K562 (cell line): ENCODE results near the gene KLK15. TPM values are rescaled to one million over a fixed set of nuclear protein-coding genes. Genes with fewer than 3 reads are reported as not detected.

Experiments
- ATAC-seq: fragments of 200-7000 bp; cut with Tn5 transposase; 3 replicates; pipeline ENCODE4 v1.9.1; 2020; ENCODE audit warnings: moderate library complexity
- BruUV-seq: library from RNA; stranded (reverse); fragments of 400-500 nt; replicated peaks from 2 replicates; lab custom pipeline; 2021; lab: Mats Ljungman, UMichigan
- CTCF ChIA-PET: fragments of 300-600 bp; formaldehyde crosslinking; extraction: SDS; loops from one replicate; lab custom pipeline; 2021; ENCODE audit warnings: low intra/inter-chr PET ratio; lab: Yijun Ruan, JAX
- POLR2A ChIA-PET: fragments of 300-600, 350-650 bp; sonication (Branson Sonifier 250); formaldehyde crosslinking; extraction: SDS; loops from one replicate; lab custom pipeline; 2021; ENCODE audit warnings: antibody characterized with exemption, inconsistent platforms; lab: Yijun Ruan, JAX
- DNase-seq, 4 experiments: peaks; one replicate each; pipeline versions ENCODE4 v3.0.0 to v3.0.0-alpha.2; 2011 to 2018; ENCODE audit warnings: low spot score in 3 of 4, mixed read lengths in 3 of 4; ENCODE audit errors: extremely low read depth in 1 of 4
- FAIRE-seq: peaks from 2 replicates; lab custom pipeline; 2011; peaks lifted over from hg19 to GRCh38; lab: Jason Lieb, UNC
- H2AFZ ChIP-seq: 2 replicates; pipeline ENCODE4 v1.6.0; 2011; ENCODE audit warnings: low read depth, low read length, control low read depth, inconsistent platforms
- H3K27ac ChIP-seq: fragments of 200-600 bp; 3 replicates; pipeline ENCODE4 v1.8.0; 2011; ENCODE audit warnings: low read depth, mild to moderate bottlenecking, control low read depth, inconsistent platforms, low read length, moderate library complexity, mixed read lengths; ENCODE audit errors: extremely low read depth
- H3K27me3 ChIP-seq, 2 experiments: fragments of 300-600 bp in 1 of 2; 2 replicates in 1 of 2; 3 replicates in 1 of 2; pipeline versions ENCODE4 v1.6.0 to v1.8.0; 2011; ENCODE audit warnings: inconsistent platforms in 2 of 2, low read length in 2 of 2, mild to moderate bottlenecking in 1 of 2, mixed read lengths in 1 of 2, moderate library complexity in 1 of 2; ENCODE audit not compliant: control insufficient read depth in 2 of 2, insufficient read depth in 2 of 2
- H3K36me3 ChIP-seq: fragments of 300-600 bp; 3 replicates; pipeline ENCODE4 v1.8.0; 2011; ENCODE audit warnings: mild to moderate bottlenecking, low read length, inconsistent platforms; ENCODE audit not compliant: control insufficient read depth, insufficient read depth
- H3K4me1 ChIP-seq, 2 experiments: fragments of 200-600 bp in 1 of 2; replicated peaks in 1 of 2; 2 replicates in 1 of 2; 3 replicates in 1 of 2; pipeline versions ENCODE4 v1.5.1 to v1.8.0; 2011; ENCODE audit warnings: inconsistent platforms in 2 of 2, low read length in 2 of 2, mild to moderate bottlenecking in 1 of 2, mixed read lengths in 1 of 2, moderate library complexity in 1 of 2; ENCODE audit not compliant: control insufficient read depth in 2 of 2, insufficient read depth in 2 of 2
- H3K4me2 ChIP-seq: 2 replicates; pipeline ENCODE4 v1.6.1; 2011; ENCODE audit warnings: low read length, control low read depth, inconsistent platforms, mixed read lengths; ENCODE audit not compliant: insufficient read depth
- H3K4me3 ChIP-seq: fragments of 200-600 bp; sonication (generic), shearing (Covaris generic); 2 replicates; pipeline ENCODE4 v1.5.1; 2016; ENCODE audit warnings: control low read depth, inconsistent platforms
- H3K79me2 ChIP-seq: fragments of 200-600 bp; 3 replicates; pipeline ENCODE4 v1.8.0; 2011; ENCODE audit warnings: low read length, inconsistent platforms; ENCODE audit not compliant: control insufficient read depth, insufficient read depth
- H3K9ac ChIP-seq, 2 experiments: 2 replicates each; pipeline versions ENCODE4 v1.6.0 to v1.6.1; 2011; ENCODE audit warnings: low read depth in 2 of 2, low read length in 2 of 2, control low read depth in 1 of 2, inconsistent platforms in 1 of 2, mild to moderate bottlenecking in 1 of 2, mixed read lengths in 1 of 2; ENCODE audit not compliant: insufficient read depth in 1 of 2
- H3K9me1 ChIP-seq: one replicate; pipeline ENCODE4 v1.6.0; 2011; ENCODE audit warnings: inconsistent platforms, mild to moderate bottlenecking, low read length, moderate library complexity; ENCODE audit not compliant: control insufficient read depth, insufficient read depth
- H3K9me3 ChIP-seq: replicated peaks from 2 replicates; pipeline ENCODE4 v1.5.1; 2011; ENCODE audit warnings: low read depth, low read length, inconsistent platforms; ENCODE audit not compliant: control insufficient read depth, insufficient read depth
- H4K20me1 ChIP-seq: replicated peaks from 2 replicates; pipeline ENCODE4 v1.6.1; 2011; ENCODE audit warnings: low read length, inconsistent platforms, mixed read lengths; ENCODE audit not compliant: control insufficient read depth, insufficient read depth
- HDGF ChIP-seq: fragments of 450-650 bp; IDR thresholded peaks from 2 replicates; pipeline ENCODE4 v1.6.1; 2016
- IRF2 ChIP-seq: sonication (generic); formaldehyde crosslinking; IDR thresholded peaks from 2 replicates; pipeline ENCODE4 v1.8.1; 2022; ENCODE audit warnings: mild to moderate bottlenecking, missing genetic modification reagents
- KLF1 ChIP-seq: fragments of 450-650 bp; IDR thresholded peaks from 2 replicates; pipeline ENCODE4 v1.6.1; 2016; ENCODE audit warnings: missing genetic modification characterization, missing compliant biosample characterization
- POLR2B ChIP-seq: fragments of 450-650 bp; IDR thresholded peaks from 2 replicates; pipeline ENCODE4 v1.6.1; 2018; ENCODE audit warnings: low read depth; ENCODE audit not compliant: partially characterized antibody
- SMC3 ChIP-seq: conservative IDR thresholded peaks from 2 replicates; pipeline ENCODE4 v1.6.1; 2011; ENCODE audit warnings: low read depth, low read length, improper control_type of control experiment; ENCODE audit not compliant: insufficient read depth
- SNRNP70 ChIP-seq: fragments of 200-400 bp; formaldehyde crosslinking; optimal IDR thresholded peaks from 2 replicates; pipeline ENCODE3; 2017; ENCODE audit warnings: low read depth, low read length
- SPI1 ChIP-seq: IDR thresholded peaks from 2 replicates; pipeline ENCODE4 v1.6.1; 2011; ENCODE audit warnings: low read depth, low read length, control low read depth, borderline replicate concordance
- TAF7 ChIP-seq: fragments of 450-650 bp; IDR thresholded peaks from 2 replicates; pipeline ENCODE4 v1.6.1; 2016; ENCODE audit warnings: missing genetic modification characterization, missing compliant biosample characterization
- ZBTB7A ChIP-seq: IDR thresholded peaks from 2 replicates; pipeline ENCODE4 v1.6.1; 2011; ENCODE audit warnings: low read depth, mild to moderate bottlenecking, low read length, moderate library complexity, borderline replicate concordance; ENCODE audit not compliant: control insufficient read depth
- WGBS: fragments of 100-300 bp; shearing (Covaris generic); methylation state at CpG from one replicate; pipeline ENCODE4 v1.1.6; 2016; ENCODE audit warnings: low coverage, mixed read lengths; ENCODE audit not compliant: insufficient coverage; ENCODE audit errors: missing lambda C conversion rate; 5-methylcytosine and 5-hydroxymethylcytosine counted together
- in situ Hi-C: fragments of 300-500 bp; cut with MboI; formaldehyde crosslinking; loops from 4 replicates; pipeline ENCODE4 v1.15.0; 2018; ENCODE audit warnings: inconsistent platforms, mixed read lengths
- intact Hi-C: fragments of 100-400 bp; cut with micrococcal nuclease; formaldehyde crosslinking; loops from 2 replicates; pipeline ENCODE4 v1.14.2; 2022
- polyA plus RNA-seq, 8 experiments: library from polyadenylated mRNA; depleted of rRNA in 4 of 8; stranded (reverse) in 5 of 8; unstranded in 3 of 8; fragments of >200 nt; fragmentation: Nextera tagmentation in 2 of 8; fragmentation: Illumina TruSeq in 1 of 8; extraction: Ambion mirVana in 2 of 8; extraction: Trizol in 1 of 8; gene quantifications; 2 replicates each; pipeline versions ENCODE4 v1.2.1 to v1.2.3, GENCODE V29; 2011 to 2014; ENCODE audit warnings: inconsistent platforms in 1 of 8, missing spikeins in 1 of 8
- total RNA-seq, 7 experiments: library from RNA; depleted of rRNA in 6 of 7; stranded (reverse); fragments of >200 nt in 6 of 7; fragmentation: Illumina TruSeq in 2 of 7; extraction: Trizol in 2 of 7; gene quantifications; 2 replicates each; pipeline versions ENCODE4 v1.2.1 to v1.2.3, GENCODE V29; 2011 to 2021; ENCODE audit warnings: low replicate concordance in 1 of 7
- TF ChIP-seq, protein P1 (sequence below): IDR thresholded peaks from 3 replicates; pipeline ENCODE4 v1.6.1; 2011; ENCODE audit warnings: borderline replicate concordance, mild to moderate bottlenecking, moderate library complexity; ENCODE audit not compliant: insufficient read length; ENCODE audit errors: extremely low read depth
- TF ChIP-seq, protein P2 (sequence below): fragments of 200-800 bp; sonication (Bioruptor generic); IDR thresholded peaks from 2 replicates; pipeline ENCODE4 v1.6.1; 2017; ENCODE audit warnings: missing genetic modification characterization, missing compliant biosample characterization
- TF ChIP-seq, protein P3 (sequence below): sonication (generic); IDR thresholded peaks from 2 replicates; pipeline ENCODE4 v1.6.1; 2016
- TF ChIP-seq, protein P4 (sequence below): conservative IDR thresholded peaks from 2 replicates; pipeline ENCODE4 v1.6.1; 2011; ENCODE audit warnings: low read depth, mild to moderate bottlenecking, low read length; ENCODE audit not compliant: control insufficient read depth

The KLK15 gene
- total and polyA plus RNA-seq, 9 of the 15 experiments (the other 6 are each of a cell fraction or from before 2014, with no cell fraction given): not detected

DNA sequence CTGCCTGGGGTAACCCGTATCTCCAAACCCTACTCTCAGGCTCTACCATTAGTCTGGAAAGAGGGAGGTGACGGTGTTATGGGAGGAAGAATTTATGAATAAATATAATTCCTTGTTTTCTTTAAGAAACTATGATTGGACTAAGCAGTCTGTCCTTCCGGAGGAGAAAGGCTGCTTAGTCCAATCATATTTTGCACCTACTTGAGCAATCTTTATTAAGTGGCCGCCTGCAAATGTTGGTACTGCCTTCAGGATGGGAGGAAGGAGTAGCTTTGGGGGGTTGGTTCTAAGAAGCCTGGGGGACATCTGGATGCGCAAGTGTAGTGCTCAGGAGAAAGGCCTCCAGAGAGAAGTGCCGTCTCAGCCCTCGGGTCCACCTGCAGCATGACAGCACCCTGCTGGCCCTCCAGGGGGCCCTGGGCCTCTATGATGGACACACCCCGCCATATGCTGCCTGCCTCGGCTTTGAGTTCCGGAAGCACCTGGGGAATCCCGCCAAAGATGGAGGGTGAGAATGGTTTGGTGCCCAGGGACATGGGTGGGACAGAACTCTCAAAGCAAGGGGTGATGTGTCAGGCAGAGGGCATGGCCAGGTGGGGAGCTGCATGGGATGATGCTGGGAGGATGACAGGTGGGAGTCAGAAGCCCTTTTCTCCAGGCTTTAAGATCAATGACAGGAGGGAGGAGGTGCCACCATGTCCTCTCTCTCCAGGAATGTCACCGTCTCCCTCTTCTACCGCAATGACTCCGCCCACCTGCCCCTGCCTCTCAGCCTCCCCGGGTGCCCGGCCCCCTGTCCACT, 39.1 kb downstream of the KLK15 start:
- peaks cover 38% of the 10 kb centered on the region; the same call in 2 of the 3 replicates for H3K36me3 ChIP-seq
- DNase-seq: peak; percentile 77 to 84 (median 79)
- peak overlapping the region in 1 of 2 experiments; percentile 38; a peak in 1 of 4 replicates for H3K9ac ChIP-seq
- POLR2A ChIA-PET: interaction anchor here (0.6 to 3.7 kb wide), 17 partner anchors 10 to 234 kb away, joined by 3 to 58 read pairs (median 3); no protein-coding TSS in a partner anchor
- peak; percentile 69 for FAIRE-seq
- no peaks in the 10 kb centered on the region for H3K9me3 ChIP-seq
- CTCF ChIA-PET: interaction anchor here (0.8 to 1.8 kb wide), 3 partner anchors 77 to 127 kb away, joined by 3 to 4 read pairs (median 3); no protein-coding TSS in a partner anchor
- no peak overlapping the region for H3K4me3 ChIP-seq
- no peak overlapping the region for H3K27ac ChIP-seq
- H3K4me1 ChIP-seq: peaks cover 7 to 62% of the 10 kb centered on the region in 2 experiments; a peak in 4 of 5 replicates
- peak; percentile 69 for ATAC-seq
- intact Hi-C loops: loop anchor here (1.0 to 2.0 kb wide), 2 partner anchors 76 to 129 kb away; no protein-coding TSS in a partner anchor
- peaks cover 37% of the 10 kb centered on the region for H4K20me1 ChIP-seq
- peak overlapping the region; percentile 19; the same call in 1 of the 2 replicates for H3K4me2 ChIP-seq
- H3K27me3 ChIP-seq: no peaks in the 10 kb centered on the region
- BruUV-seq: no TSS peak
- peaks cover 15% of the 10 kb centered on the region for H3K9me1 ChIP-seq
- in situ Hi-C loops: loop anchor here (5.0 kb wide), 2 partner anchors 78 to 123 kb away; partner anchors contain the start of gene KLK2
- no peaks in the 10 kb centered on the region; the same call in 2 of the 3 replicates for H3K79me2 ChIP-seq
- H2AFZ ChIP-seq: no peak overlapping the region
- 13% methylated on average over 13 of the region's 16 CpGs for WGBS
- TF ChIP-seq KLF1 (peak; percentile 42; the same call in 1 of the 2 replicates), POLR2B (peak; percentile 10), ZBTB7A (no peak; the same call in 1 of the 2 replicates), SNRNP70 (peak; percentile 79), HDGF (no peak), IRF2 (no peak), SMC3 (peak; percentile 58), TAF7 (no peak), SPI1 (no peak)
- TF ChIP-seq, protein P1, sequence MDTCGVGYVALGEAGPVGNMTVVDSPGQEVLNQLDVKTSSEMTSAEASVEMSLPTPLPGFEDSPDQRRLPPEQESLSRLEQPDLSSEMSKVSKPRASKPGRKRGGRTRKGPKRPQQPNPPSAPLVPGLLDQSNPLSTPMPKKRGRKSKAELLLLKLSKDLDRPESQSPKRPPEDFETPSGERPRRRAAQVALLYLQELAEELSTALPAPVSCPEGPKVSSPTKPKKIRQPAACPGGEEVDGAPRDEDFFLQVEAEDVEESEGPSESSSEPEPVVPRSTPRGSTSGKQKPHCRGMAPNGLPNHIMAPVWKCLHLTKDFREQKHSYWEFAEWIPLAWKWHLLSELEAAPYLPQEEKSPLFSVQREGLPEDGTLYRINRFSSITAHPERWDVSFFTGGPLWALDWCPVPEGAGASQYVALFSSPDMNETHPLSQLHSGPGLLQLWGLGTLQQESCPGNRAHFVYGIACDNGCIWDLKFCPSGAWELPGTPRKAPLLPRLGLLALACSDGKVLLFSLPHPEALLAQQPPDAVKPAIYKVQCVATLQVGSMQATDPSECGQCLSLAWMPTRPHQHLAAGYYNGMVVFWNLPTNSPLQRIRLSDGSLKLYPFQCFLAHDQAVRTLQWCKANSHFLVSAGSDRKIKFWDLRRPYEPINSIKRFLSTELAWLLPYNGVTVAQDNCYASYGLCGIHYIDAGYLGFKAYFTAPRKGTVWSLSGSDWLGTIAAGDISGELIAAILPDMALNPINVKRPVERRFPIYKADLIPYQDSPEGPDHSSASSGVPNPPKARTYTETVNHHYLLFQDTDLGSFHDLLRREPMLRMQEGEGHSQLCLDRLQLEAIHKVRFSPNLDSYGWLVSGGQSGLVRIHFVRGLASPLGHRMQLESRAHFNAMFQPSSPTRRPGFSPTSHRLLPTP: no peak
- TF ChIP-seq, protein P2, sequence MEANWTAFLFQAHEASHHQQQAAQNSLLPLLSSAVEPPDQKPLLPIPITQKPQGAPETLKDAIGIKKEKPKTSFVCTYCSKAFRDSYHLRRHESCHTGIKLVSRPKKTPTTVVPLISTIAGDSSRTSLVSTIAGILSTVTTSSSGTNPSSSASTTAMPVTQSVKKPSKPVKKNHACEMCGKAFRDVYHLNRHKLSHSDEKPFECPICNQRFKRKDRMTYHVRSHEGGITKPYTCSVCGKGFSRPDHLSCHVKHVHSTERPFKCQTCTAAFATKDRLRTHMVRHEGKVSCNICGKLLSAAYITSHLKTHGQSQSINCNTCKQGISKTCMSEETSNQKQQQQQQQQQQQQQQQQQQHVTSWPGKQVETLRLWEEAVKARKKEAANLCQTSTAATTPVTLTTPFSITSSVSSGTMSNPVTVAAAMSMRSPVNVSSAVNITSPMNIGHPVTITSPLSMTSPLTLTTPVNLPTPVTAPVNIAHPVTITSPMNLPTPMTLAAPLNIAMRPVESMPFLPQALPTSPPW (CRISPR knock-in tag): no peak; the same call in 1 of the 2 replicates
- TF ChIP-seq, protein P3, sequence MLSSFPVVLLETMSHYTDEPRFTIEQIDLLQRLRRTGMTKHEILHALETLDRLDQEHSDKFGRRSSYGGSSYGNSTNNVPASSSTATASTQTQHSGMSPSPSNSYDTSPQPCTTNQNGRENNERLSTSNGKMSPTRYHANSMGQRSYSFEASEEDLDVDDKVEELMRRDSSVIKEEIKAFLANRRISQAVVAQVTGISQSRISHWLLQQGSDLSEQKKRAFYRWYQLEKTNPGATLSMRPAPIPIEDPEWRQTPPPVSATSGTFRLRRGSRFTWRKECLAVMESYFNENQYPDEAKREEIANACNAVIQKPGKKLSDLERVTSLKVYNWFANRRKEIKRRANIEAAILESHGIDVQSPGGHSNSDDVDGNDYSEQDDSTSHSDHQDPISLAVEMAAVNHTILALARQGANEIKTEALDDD: no peak
- TF ChIP-seq, protein P4, sequence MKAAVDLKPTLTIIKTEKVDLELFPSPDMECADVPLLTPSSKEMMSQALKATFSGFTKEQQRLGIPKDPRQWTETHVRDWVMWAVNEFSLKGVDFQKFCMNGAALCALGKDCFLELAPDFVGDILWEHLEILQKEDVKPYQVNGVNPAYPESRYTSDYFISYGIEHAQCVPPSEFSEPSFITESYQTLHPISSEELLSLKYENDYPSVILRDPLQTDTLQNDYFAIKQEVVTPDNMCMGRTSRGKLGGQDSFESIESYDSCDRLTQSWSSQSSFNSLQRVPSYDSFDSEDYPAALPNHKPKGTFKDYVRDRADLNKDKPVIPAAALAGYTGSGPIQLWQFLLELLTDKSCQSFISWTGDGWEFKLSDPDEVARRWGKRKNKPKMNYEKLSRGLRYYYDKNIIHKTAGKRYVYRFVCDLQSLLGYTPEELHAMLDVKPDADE: 0 out of 2 replicates have a peak, but pooled peaks have one; percentile 13
